Vagina (tissue), 2 donors: Measurements from ENCODE around the gene PCK1.

Experiments
- POLR2A ChIP-seq, 2 donors: fragments of 450-650 bp; IDR thresholded peaks; one replicate each; pipeline ENCODE4 v1.6.1; 2017; ENCODE audit warnings: antibody characterized with exemption in 2 of 2, mild to moderate bottlenecking in 2 of 2, moderate library complexity in 2 of 2
- TF ChIP-seq, protein P1 (sequence below), 3 experiments: fragments of 450-650 bp in 2 of 3; fragments of 200-600 bp in 1 of 3; sonication (generic) in 1 of 3; IDR thresholded peaks; one replicate each; pipeline ENCODE4 v1.5.1; 2017 to 2019; ENCODE audit warnings: antibody characterized with exemption in 3 of 3, mild to moderate bottlenecking in 2 of 3, moderate library complexity in 2 of 3

DNA sequence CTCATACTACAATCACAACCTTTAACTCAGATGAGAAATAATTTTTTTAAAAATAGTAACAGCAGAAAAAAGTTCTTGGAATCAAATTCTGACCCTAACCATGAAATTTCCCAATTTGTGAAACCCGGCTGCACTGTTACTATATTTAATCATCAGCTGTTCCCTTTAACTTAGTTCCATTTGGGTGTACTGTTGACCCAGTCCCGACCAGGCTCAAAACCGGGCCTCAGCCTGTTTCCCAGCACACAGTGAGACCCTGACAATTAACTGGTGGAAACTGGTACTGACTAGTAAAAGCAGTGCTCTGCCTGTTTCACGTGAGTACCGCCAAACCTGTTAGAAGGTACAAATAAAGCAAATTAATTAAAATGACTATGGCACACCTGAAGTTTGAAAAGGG lies 43.0 kb upstream of the PCK1 start:
- TF ChIP-seq, protein P1, sequence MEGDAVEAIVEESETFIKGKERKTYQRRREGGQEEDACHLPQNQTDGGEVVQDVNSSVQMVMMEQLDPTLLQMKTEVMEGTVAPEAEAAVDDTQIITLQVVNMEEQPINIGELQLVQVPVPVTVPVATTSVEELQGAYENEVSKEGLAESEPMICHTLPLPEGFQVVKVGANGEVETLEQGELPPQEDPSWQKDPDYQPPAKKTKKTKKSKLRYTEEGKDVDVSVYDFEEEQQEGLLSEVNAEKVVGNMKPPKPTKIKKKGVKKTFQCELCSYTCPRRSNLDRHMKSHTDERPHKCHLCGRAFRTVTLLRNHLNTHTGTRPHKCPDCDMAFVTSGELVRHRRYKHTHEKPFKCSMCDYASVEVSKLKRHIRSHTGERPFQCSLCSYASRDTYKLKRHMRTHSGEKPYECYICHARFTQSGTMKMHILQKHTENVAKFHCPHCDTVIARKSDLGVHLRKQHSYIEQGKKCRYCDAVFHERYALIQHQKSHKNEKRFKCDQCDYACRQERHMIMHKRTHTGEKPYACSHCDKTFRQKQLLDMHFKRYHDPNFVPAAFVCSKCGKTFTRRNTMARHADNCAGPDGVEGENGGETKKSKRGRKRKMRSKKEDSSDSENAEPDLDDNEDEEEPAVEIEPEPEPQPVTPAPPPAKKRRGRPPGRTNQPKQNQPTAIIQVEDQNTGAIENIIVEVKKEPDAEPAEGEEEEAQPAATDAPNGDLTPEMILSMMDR (IDR thresholded peaks at IDR 0.05): no peak
- TF ChIP-seq POLR2A (IDR thresholded peaks at IDR 0.05): no peak
